SK-N-SH treated with all-trans-retinoic acid at 6 μM for 48 hours (cell line): Measurements from ENCODE around the gene ZCCHC14.
A peak's percentile ranks its signal among the peaks of the same experiment; 100 is the strongest.

Experiments
- ATAC-seq: fragments of 200-7000 bp; cut with Tn5 transposase; 3 replicates; pipeline ENCODE4 v1.9.1; 2020; ENCODE audit warnings: mild to moderate bottlenecking, moderate library complexity
- ARNTL ChIP-seq: fragments of 450-650 bp; formaldehyde crosslinking; IDR thresholded peaks from 2 replicates; pipeline ENCODE4 v1.5.0; 2020; ENCODE audit warnings: low read depth, mild to moderate bottlenecking, moderate library complexity, borderline replicate concordance
- BACH2 ChIP-seq: fragments of 250-450 bp; sonication (Bioruptor Pico); IDR thresholded peaks from 2 replicates; pipeline ENCODE4 v1.9.0; 2021; ENCODE audit warnings: mild to moderate bottlenecking, borderline replicate concordance
- CSDC2 ChIP-seq: fragments of 250-450 bp; sonication (Bioruptor Pico); IDR thresholded peaks from 2 replicates; pipeline ENCODE4 v1.5.0; 2020; ENCODE audit warnings: mild to moderate bottlenecking, moderate library complexity
- CSRNP3 ChIP-seq: fragments of 250-450 bp; sonication (Bioruptor Pico); IDR thresholded peaks from 2 replicates; pipeline ENCODE4 v1.5.1; 2021; ENCODE audit warnings: mild to moderate bottlenecking, moderate library complexity
- ESRRG ChIP-seq: fragments of 250-450 bp; sonication (Bioruptor Pico); IDR thresholded peaks from 2 replicates; pipeline ENCODE4 v1.6.1; 2021; ENCODE audit warnings: mild to moderate bottlenecking
- GLIS3 ChIP-seq: fragments of 250-450 bp; sonication (Bioruptor Pico); IDR thresholded peaks from 2 replicates; pipeline ENCODE4 v1.5.0; 2020; ENCODE audit warnings: mild to moderate bottlenecking, moderate library complexity
- ISL1 ChIP-seq: fragments of 250-450 bp; sonication (Bioruptor Pico); IDR thresholded peaks from 2 replicates; pipeline ENCODE4 v2.1.2; 2022; ENCODE audit warnings: mild to moderate bottlenecking, moderate library complexity
- OSR1 ChIP-seq: fragments of 250-450 bp; sonication (Bioruptor Pico); IDR thresholded peaks from 2 replicates; pipeline ENCODE4 v1.8.0; 2022; ENCODE audit warnings: moderate library complexity, mild to moderate bottlenecking, inconsistent platforms
- PPARA ChIP-seq: fragments of 250-450 bp; sonication (Bioruptor Pico); IDR thresholded peaks from 2 replicates; pipeline ENCODE4 v1.5.0; 2020; ENCODE audit warnings: mild to moderate bottlenecking, borderline replicate concordance
- RARB ChIP-seq: fragments of 250-450 bp; sonication (Bioruptor Pico); IDR thresholded peaks from 2 replicates; pipeline ENCODE4 v1.8.0; 2021; ENCODE audit warnings: mild to moderate bottlenecking, moderate library complexity
- SNAI2 ChIP-seq: fragments of 250-450 bp; sonication (Bioruptor Pico); IDR thresholded peaks from 2 replicates; pipeline ENCODE4 v1.5.0; 2020; ENCODE audit warnings: mild to moderate bottlenecking, moderate library complexity
- TCF4 ChIP-seq: fragments of 250-450 bp; sonication (Bioruptor Pico); IDR thresholded peaks from 2 replicates; pipeline ENCODE4 v1.8.0; 2021; ENCODE audit warnings: mild to moderate bottlenecking, moderate library complexity, borderline replicate concordance
- TOX ChIP-seq: fragments of 250-450 bp; sonication (Bioruptor Pico); IDR thresholded peaks from 2 replicates; pipeline ENCODE4 v1.8.0; 2021; ENCODE audit warnings: mild to moderate bottlenecking, moderate library complexity, borderline replicate concordance
- ZC3H10 ChIP-seq: fragments of 250-450 bp; sonication (Bioruptor Pico); IDR thresholded peaks from 2 replicates; pipeline ENCODE4 v1.5.1; 2021; ENCODE audit warnings: mild to moderate bottlenecking, moderate library complexity
- ZFP3 ChIP-seq: fragments of 250-450 bp; sonication (Bioruptor Pico); IDR thresholded peaks from 2 replicates; pipeline ENCODE4 v1.5.0; 2020; ENCODE audit warnings: mild to moderate bottlenecking, moderate library complexity
- ZFP30 ChIP-seq: fragments of 450-650 bp; formaldehyde crosslinking; IDR thresholded peaks from 2 replicates; pipeline ENCODE4 v1.5.0; 2022; ENCODE audit warnings: mild to moderate bottlenecking, moderate library complexity
- ZNF565 ChIP-seq: fragments of 450-650 bp; formaldehyde crosslinking; conservative IDR thresholded peaks from 2 replicates; pipeline ENCODE4 v1.5.0; 2020; ENCODE audit warnings: low read depth, mild to moderate bottlenecking, moderate library complexity
- ZNF70 ChIP-seq: fragments of 450-650 bp; formaldehyde crosslinking; IDR thresholded peaks from 2 replicates; pipeline ENCODE4 v1.5.0; 2020; ENCODE audit warnings: mild to moderate bottlenecking, moderate library complexity
- ZNF8 ChIP-seq: fragments of 450-650 bp; formaldehyde crosslinking; IDR thresholded peaks from 2 replicates; pipeline ENCODE4 v1.5.0; 2020; ENCODE audit warnings: mild to moderate bottlenecking, moderate library complexity
- TF ChIP-seq, protein P1 (sequence below): fragments of 250-450 bp; sonication (Bioruptor Pico); IDR thresholded peaks from 2 replicates; pipeline ENCODE4 v1.5.1; 2020; ENCODE audit warnings: low read depth, mild to moderate bottlenecking, moderate library complexity
- TF ChIP-seq, protein P2 (sequence below): fragments of 250-450 bp; sonication (Bioruptor Pico); IDR thresholded peaks from 2 replicates; pipeline ENCODE4 v1.8.0; 2021; ENCODE audit warnings: low read depth, mild to moderate bottlenecking, moderate library complexity, borderline replicate concordance
- TF ChIP-seq, protein P3 (sequence below): fragments of 250-450 bp; sonication (Bioruptor Pico); IDR thresholded peaks from 2 replicates; pipeline ENCODE4 v1.8.0; 2020; ENCODE audit warnings: mild to moderate bottlenecking, moderate library complexity, borderline replicate concordance
- TF ChIP-seq, protein P4 (sequence below): fragments of 250-450 bp; sonication (Bioruptor Pico); IDR thresholded peaks from 2 replicates; pipeline ENCODE4 v1.5.0; 2020; ENCODE audit warnings: mild to moderate bottlenecking, moderate library complexity

The ZCCHC14 gene

DNA sequence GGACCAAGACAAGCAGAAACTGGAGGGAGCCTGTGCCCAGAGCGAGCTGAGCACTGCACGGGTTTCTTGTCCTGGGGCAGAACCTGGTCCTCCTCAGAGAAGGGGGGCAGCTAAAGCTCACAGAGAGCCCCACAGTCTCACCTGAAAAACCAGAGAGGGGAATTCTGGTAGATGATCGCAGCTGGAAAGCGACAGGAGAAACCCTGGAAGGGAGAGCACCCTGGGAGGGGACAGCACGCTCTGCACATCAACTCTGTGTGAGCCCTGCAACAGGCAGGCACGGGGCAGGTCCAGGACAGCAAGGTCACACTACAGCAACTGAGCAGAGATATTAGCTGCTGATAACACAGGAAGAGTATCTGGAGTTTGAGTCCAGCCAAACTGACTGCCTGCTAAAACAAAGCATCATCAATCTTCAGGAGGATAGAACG, 18.2 kb downstream of the ZCCHC14 start:
- peak; percentile 15; the same call in 2 of the 3 replicates for ATAC-seq
- TF ChIP-seq TOX (CRISPR knock-in tag) (no peak), ZNF8 (CRISPR knock-in tag) (no peak), TCF4 (no peak), ZFP30 (no peak), OSR1 (no peak), ZC3H10 (no peak), BACH2 (no peak), SNAI2 (CRISPR knock-in tag) (no peak), RARB (CRISPR knock-in tag) (no peak), PPARA (CRISPR knock-in tag) (no peak), CSDC2 (CRISPR knock-in tag) (no peak), ZNF565 (CRISPR knock-in tag) (no peak), GLIS3 (CRISPR knock-in tag) (no peak), ISL1 (no peak), CSRNP3 (CRISPR knock-in tag) (no peak), ARNTL (CRISPR knock-in tag) (no peak), ESRRG (no peak)
- TF ChIP-seq, protein P1, sequence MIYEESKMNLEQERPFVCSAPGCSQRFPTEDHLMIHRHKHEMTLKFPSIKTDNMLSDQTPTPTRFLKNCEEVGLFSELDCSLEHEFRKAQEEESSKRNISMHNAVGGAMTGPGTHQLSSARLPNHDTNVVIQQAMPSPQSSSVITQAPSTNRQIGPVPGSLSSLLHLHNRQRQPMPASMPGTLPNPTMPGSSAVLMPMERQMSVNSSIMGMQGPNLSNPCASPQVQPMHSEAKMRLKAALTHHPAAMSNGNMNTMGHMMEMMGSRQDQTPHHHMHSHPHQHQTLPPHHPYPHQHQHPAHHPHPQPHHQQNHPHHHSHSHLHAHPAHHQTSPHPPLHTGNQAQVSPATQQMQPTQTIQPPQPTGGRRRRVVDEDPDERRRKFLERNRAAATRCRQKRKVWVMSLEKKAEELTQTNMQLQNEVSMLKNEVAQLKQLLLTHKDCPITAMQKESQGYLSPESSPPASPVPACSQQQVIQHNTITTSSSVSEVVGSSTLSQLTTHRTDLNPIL: no peak
- TF ChIP-seq, protein P2, sequence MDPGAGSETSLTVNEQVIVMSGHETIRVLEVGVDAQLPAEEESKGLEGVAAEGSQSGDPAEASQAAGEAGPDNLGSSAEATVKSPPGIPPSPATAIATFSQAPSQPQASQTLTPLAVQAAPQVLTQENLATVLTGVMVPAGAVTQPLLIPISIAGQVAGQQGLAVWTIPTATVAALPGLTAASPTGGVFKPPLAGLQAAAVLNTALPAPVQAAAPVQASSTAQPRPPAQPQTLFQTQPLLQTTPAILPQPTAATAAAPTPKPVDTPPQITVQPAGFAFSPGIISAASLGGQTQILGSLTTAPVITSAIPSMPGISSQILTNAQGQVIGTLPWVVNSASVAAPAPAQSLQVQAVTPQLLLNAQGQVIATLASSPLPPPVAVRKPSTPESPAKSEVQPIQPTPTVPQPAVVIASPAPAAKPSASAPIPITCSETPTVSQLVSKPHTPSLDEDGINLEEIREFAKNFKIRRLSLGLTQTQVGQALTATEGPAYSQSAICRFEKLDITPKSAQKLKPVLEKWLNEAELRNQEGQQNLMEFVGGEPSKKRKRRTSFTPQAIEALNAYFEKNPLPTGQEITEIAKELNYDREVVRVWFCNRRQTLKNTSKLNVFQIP (CRISPR knock-in tag): no peak
- TF ChIP-seq, protein P3, sequence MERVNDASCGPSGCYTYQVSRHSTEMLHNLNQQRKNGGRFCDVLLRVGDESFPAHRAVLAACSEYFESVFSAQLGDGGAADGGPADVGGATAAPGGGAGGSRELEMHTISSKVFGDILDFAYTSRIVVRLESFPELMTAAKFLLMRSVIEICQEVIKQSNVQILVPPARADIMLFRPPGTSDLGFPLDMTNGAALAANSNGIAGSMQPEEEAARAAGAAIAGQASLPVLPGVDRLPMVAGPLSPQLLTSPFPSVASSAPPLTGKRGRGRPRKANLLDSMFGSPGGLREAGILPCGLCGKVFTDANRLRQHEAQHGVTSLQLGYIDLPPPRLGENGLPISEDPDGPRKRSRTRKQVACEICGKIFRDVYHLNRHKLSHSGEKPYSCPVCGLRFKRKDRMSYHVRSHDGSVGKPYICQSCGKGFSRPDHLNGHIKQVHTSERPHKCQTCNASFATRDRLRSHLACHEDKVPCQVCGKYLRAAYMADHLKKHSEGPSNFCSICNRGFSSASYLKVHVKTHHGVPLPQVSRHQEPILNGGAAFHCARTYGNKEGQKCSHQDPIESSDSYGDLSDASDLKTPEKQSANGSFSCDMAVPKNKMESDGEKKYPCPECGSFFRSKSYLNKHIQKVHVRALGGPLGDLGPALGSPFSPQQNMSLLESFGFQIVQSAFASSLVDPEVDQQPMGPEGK (CRISPR knock-in tag): no peak

DNA sequence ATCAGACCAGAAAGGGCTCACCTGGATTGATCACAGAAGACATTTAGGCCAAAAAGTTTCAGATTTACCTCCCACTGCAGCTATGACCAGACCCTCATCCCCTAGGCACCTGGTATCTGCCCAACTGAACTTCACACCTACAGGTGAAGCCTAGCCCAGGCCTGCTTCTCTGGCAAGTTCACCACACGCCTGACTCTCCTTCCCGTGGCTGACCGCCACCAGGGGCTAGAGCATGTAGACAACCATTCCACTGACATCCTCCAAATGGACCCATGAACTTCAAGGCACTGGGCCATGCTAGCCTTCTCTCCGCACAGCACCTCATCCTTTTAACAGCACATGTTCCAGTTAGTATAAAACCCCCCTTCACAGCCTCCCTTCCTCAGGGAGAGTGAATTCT, 18.8 kb downstream of the ZCCHC14 start:
- ATAC-seq: no peak
- no peak for TF ChIP-seq PPARA (CRISPR knock-in tag)
- no peak for TF ChIP-seq ESRRG
- TF ChIP-seq ZFP3: no peak
- no peak for TF ChIP-seq ZNF70
- no peak for TF ChIP-seq RARB (CRISPR knock-in tag)
- TF ChIP-seq, protein P2 (CRISPR knock-in tag): no peak
- TF ChIP-seq ZC3H10: no peak
- no peak for TF ChIP-seq GLIS3 (CRISPR knock-in tag)
- no peak for TF ChIP-seq ISL1

DNA sequence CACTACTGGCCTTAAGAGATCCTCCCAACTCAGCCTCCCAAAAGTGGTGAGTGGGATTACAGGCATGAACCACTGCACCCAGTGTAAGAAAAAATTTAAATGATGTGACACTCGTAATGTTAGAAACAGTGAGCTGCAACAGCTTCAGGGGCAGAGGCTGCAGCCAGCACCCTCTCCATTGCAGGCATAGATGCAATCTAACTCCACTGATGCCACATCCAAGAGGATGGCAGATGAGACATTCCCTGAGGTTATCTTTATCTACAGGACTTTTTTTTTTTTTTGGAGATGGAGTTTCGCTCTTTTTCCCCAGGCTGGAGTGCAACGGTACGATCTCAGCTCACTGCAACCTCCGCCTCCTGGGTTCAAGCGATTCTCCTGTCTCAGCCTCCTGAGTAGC, 19.9 kb downstream of the ZCCHC14 start:
- no peak for ATAC-seq

More for the DNA sequence above, 19.9 kb downstream of the ZCCHC14 start:
- TF ChIP-seq PPARA (CRISPR knock-in tag): no peak
- no peak for TF ChIP-seq ZNF565 (CRISPR knock-in tag)
- no peak for TF ChIP-seq ZC3H10
- TF ChIP-seq, protein P4, sequence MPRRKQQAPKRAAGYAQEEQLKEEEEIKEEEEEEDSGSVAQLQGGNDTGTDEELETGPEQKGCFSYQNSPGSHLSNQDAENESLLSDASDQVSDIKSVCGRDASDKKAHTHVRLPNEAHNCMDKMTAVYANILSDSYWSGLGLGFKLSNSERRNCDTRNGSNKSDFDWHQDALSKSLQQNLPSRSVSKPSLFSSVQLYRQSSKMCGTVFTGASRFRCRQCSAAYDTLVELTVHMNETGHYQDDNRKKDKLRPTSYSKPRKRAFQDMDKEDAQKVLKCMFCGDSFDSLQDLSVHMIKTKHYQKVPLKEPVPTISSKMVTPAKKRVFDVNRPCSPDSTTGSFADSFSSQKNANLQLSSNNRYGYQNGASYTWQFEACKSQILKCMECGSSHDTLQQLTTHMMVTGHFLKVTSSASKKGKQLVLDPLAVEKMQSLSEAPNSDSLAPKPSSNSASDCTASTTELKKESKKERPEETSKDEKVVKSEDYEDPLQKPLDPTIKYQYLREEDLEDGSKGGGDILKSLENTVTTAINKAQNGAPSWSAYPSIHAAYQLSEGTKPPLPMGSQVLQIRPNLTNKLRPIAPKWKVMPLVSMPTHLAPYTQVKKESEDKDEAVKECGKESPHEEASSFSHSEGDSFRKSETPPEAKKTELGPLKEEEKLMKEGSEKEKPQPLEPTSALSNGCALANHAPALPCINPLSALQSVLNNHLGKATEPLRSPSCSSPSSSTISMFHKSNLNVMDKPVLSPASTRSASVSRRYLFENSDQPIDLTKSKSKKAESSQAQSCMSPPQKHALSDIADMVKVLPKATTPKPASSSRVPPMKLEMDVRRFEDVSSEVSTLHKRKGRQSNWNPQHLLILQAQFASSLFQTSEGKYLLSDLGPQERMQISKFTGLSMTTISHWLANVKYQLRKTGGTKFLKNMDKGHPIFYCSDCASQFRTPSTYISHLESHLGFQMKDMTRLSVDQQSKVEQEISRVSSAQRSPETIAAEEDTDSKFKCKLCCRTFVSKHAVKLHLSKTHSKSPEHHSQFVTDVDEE (CRISPR knock-in tag): no peak
- TF ChIP-seq ZFP30: no peak
- TF ChIP-seq BACH2: no peak
- TF ChIP-seq ISL1: no peak
- TF ChIP-seq, protein P3 (CRISPR knock-in tag): no peak
